SK-N-MC (cell line): Measurements from ENCODE around the gene ZNF181.
A peak's percentile ranks its signal among the peaks of the same experiment; 100 is the strongest.

Experiments used
- DNase-seq: peaks from one replicate; pipeline ENCODE4 v3.0.0-alpha.2; 2011; ENCODE audit warnings: low read depth, low spot score
- H3K27ac ChIP-seq: fragments of 200-600 bp; sonication (generic); 2 replicates; pipeline ENCODE4 v1.5.1; 2016; ENCODE audit warnings: mixed run types
- H3K36me3 ChIP-seq: fragments of 200-600 bp; sonication (generic); 2 replicates; pipeline ENCODE4 v1.6.1; 2017; ENCODE audit warnings: antibody characterized with exemption, low read length, mixed read lengths; ENCODE audit not compliant: insufficient read depth
- H3K4me3 ChIP-seq: fragments of 200-600 bp; sonication (generic); 2 replicates; pipeline ENCODE4 v1.5.1; 2016
- H3K9ac ChIP-seq: fragments of 200-600 bp; sonication (generic); 2 replicates; pipeline ENCODE4 v1.8.0; 2017; ENCODE audit warnings: mixed run types, mixed read lengths; ENCODE audit not compliant: insufficient read length
- H3K9me3 ChIP-seq: fragments of 200-600 bp; sonication (generic); 2 replicates; pipeline ENCODE4 v1.6.1; 2017; ENCODE audit warnings: low read depth, mild to moderate bottlenecking, antibody characterized with exemption, low read length, moderate library complexity, mixed read lengths
- EZH2 ChIP-seq: fragments of 200-600 bp; sonication (generic); IDR thresholded peaks from one replicate; pipeline ENCODE4 v1.6.1; 2017; ENCODE audit warnings: antibody characterized with exemption
- FOXP2 ChIP-seq: optimal IDR thresholded peaks from 2 replicates; pipeline ENCODE3; 2011; ENCODE audit warnings: mild to moderate bottlenecking, moderate library complexity; ENCODE audit not compliant: insufficient read depth; ENCODE audit errors: extremely low read length, control extremely low read depth
- POLR2AphosphoS5 ChIP-seq: IDR thresholded peaks from 2 replicates; pipeline ENCODE4 v1.6.1; 2012; ENCODE audit warnings: mild to moderate bottlenecking, low read depth, low read length, borderline replicate concordance

The ZNF181 gene

GRCh38 chr19:34772697-34773554 lies 38.9 kb downstream of the ZNF181 start, which contains the start of gene ZNF599:
ZNF599 (minus strand) TSS chr19:34773215; CDS start chr19:34772841, 374 bp downstream.
- DNase-seq: peak; percentile 30
- no peak for TF ChIP-seq EZH2
- TF ChIP-seq POLR2AphosphoS5: peak; percentile 92
- no peak for TF ChIP-seq FOXP2
- no peak within 1 kb of the TSS for H3K27ac ChIP-seq
- H3K4me3 ChIP-seq: peak within 1 kb of the TSS; percentile 92
- H3K9me3 ChIP-seq: no peaks in the 10 kb centered on the region
- peaks cover 4% of the 10 kb centered on the region; the same call in 1 of the 2 replicates for H3K36me3 ChIP-seq
- peak within 1 kb of the TSS; percentile 83 for H3K9ac ChIP-seq

- Histone ChIP-seq H3K9me3 (no peaks in the 10 kb centered on the region), H3K4me3 (peak overlapping the region; percentile 92), H3K9ac (no peak overlapping the region), H3K27ac (no peak overlapping the region), H3K36me3 (peaks cover 4% of the 10 kb centered on the region; the same call in 1 of the 2 replicates)
- DNase-seq: no peak
- TF ChIP-seq FOXP2: no peak
- TF ChIP-seq POLR2AphosphoS5: no peak
- no peak for TF ChIP-seq EZH2
Observed at GRCh38 chr19:34773555-34773864, 39.5 kb downstream of the ZNF181 start.

- no peak overlapping the region for H3K27ac ChIP-seq
- H3K36me3 ChIP-seq: no peaks in the 10 kb centered on the region
- DNase-seq: no peak
- H3K9ac ChIP-seq: no peak overlapping the region
- H3K9me3 ChIP-seq: no peaks in the 10 kb centered on the region
- TF ChIP-seq POLR2AphosphoS5 (no peak), EZH2 (no peak), FOXP2 (no peak)
- no peak overlapping the region for H3K4me3 ChIP-seq
Observed at GRCh38 chr19:34774857-34775256, 40.8 kb downstream of the ZNF181 start.

DNA sequence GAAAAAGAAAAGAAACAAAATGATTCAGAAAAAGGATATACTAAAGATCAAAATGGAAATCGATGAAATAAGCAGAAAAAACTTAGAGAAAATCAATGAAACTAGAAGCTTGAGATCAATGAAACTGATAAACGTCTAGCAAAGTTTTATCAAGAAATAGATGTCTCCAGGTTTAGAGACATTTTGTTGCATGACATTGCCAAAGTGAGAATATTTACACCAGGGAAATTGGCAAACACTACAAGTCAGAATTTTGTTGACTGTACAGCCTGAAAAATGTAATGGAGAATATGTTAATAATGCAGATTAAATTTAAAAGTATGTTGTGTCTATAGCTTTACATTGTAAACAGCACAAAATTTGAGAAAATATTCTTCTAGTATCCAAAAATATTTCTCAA lies 44.3 kb downstream of the ZNF181 start:
- DNase-seq: no peak
- TF ChIP-seq POLR2AphosphoS5: no peak
- no peak for TF ChIP-seq FOXP2
- no peak for TF ChIP-seq EZH2
- Histone ChIP-seq H3K4me3 (no peak overlapping the region), H3K9ac (no peak overlapping the region), H3K9me3 (no peaks in the 10 kb centered on the region), H3K27ac (no peak overlapping the region), H3K36me3 (no peaks in the 10 kb centered on the region)

DNA sequence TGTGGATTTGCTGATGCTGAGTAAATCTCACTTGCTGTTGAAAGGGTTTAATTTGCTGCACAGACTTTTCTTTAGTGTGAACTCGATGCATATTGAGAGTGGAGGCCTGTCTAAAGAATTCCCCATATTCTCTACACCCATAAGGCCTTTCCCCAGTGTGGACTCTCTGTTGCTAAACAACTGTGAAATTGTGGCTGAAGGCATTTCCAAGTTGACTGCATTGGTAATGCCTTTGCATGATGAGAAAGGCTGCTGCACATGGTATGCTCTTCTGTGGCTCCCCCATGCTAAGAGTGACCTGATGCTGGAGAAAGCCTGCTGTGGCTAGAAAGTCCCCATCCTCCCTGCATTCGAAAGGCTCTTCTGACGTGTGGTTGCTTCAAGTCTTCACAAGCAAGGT lies 45.6 kb downstream of the ZNF181 start:
- Histone ChIP-seq H3K9me3 (no peaks in the 10 kb centered on the region), H3K9ac (no peak overlapping the region), H3K36me3 (no peaks in the 10 kb centered on the region), H3K27ac (no peak overlapping the region), H3K4me3 (no peak overlapping the region)
- DNase-seq: no peak
- no peak for TF ChIP-seq POLR2AphosphoS5
- TF ChIP-seq FOXP2: no peak
- no peak for TF ChIP-seq EZH2

GRCh38 chr19:34786236-34786635 lies 52.2 kb downstream of the ZNF181 start:
- Histone ChIP-seq H3K27ac (no peak overlapping the region), H3K4me3 (no peak overlapping the region), H3K9me3 (no peaks in the 10 kb centered on the region), H3K9ac (no peak overlapping the region), H3K36me3 (no peaks in the 10 kb centered on the region)
- TF ChIP-seq POLR2AphosphoS5 (no peak), EZH2 (no peak), FOXP2 (no peak)
- no peak for DNase-seq

DNA sequence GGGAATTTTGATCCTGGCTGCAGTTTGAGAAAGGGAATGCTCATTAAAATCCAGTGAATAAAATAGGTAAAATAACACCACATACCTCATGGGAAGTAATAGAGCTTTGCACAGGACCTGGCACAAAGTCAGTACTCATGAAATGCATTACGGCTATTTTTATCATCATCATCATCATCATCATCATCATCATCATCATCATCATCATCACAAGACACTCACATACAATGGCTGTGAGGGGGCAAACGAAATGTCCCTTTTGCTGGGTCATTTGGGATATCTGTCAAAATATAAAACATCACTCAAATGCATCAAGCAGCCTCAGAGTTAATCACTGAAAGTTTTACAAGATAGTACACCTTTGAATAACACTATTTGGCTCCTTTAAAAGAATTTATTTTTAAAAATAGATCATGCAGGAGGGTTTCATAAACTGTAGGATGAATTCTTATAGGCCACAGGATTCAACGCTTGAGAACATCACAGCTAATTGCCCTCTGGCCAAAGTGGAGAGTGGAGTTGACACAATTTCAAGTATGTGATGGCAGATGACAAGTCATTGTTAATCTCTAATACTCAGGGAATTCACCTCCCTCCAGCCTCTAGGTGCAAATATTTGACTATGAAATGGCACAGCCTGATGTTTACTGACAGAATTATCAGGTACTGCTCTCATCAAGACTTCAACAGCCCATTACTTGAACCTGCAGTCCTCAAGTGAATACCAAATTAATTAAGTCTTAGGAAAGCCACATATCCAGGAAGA lies 53.2 kb downstream of the ZNF181 start:
- no peaks in the 10 kb centered on the region for H3K9me3 ChIP-seq
- TF ChIP-seq FOXP2 (no peak), EZH2 (no peak), POLR2AphosphoS5 (no peak)
- no peaks in the 10 kb centered on the region for H3K36me3 ChIP-seq
- H3K4me3 ChIP-seq: no peak overlapping the region
- H3K9ac ChIP-seq: no peak overlapping the region
- no peak overlapping the region for H3K27ac ChIP-seq
- DNase-seq: no peak

- no peak for DNase-seq
- Histone ChIP-seq H3K9ac (no peak overlapping the region), H3K36me3 (no peaks in the 10 kb centered on the region), H3K9me3 (no peaks in the 10 kb centered on the region), H3K27ac (no peak overlapping the region), H3K4me3 (no peak overlapping the region)
- no peak for TF ChIP-seq EZH2
- TF ChIP-seq POLR2AphosphoS5: no peak
- no peak for TF ChIP-seq FOXP2
Observed at GRCh38 chr19:34788074-34788473, 54.0 kb downstream of the ZNF181 start.

DNA sequence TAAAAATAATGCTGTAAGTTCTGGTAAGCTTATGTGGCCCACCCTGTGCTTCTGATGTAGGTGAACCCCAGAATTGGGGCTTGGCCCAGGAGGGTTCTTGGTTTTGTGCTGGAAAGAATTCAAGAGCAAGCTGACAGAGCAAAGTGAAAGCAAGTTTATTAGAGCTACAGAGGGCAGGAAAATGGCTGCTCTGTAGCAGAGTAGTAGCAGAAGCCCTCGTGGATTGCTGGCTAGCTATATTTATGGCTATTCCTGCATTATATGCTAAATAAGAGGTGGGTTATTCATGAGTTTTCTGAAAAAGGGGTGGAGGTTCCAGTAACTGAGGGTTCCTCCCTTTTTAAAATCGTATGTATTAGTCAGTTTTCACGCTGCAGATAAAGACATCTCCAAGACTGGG lies 59.5 kb downstream of the ZNF181 start:
- DNase-seq: no peak
- Histone ChIP-seq H3K9me3 (no peaks in the 10 kb centered on the region), H3K4me3 (0 out of 2 replicates have a peak overlapping the region, but pooled peaks have one; percentile 2), H3K9ac (no peak overlapping the region), H3K27ac (no peak overlapping the region), H3K36me3 (no peaks in the 10 kb centered on the region)
- TF ChIP-seq FOXP2: no peak
- no peak for TF ChIP-seq EZH2
- no peak for TF ChIP-seq POLR2AphosphoS5
